Measurements from ENCODE around the gene TMEM145. TPM values are rescaled to one million over a fixed set of nuclear protein-coding genes. Genes with fewer than 3 reads are reported as not detected.

TMEM145 gene
- total and polyA plus RNA-seq, 10 of the 15 experiments (the other 5 are each of a cell fraction or from before 2014, with no cell fraction given): 0.04 to 0.97 (median 0.16) TPM; not detected in 4

GRCh38 chr19:42317535-42317934 is 4.4 kb downstream of the TMEM145 start (continued):
- TF ChIP-seq ZBED1 (IDR thresholded peaks at IDR 0.05; ENCODE audit: borderline replicate concordance): no peak

- no TSS peak for BruUV-seq (replicated peaks)
- Histone ChIP-seq H3K4me3 (no peak overlapping the region), H3K4me2 (ENCODE audit: control insufficient read depth, insufficient read depth) (no peak overlapping the region), H3K79me2 (ENCODE audit: control insufficient read depth, insufficient read depth, low read length) (peaks cover 13% of the 10 kb centered on the region), H3K9me3 (replicated peaks; ENCODE audit: control insufficient read depth, insufficient read depth, low read length) (no peaks in the 10 kb centered on the region), H2AFZ (ENCODE audit: control insufficient read depth, low read depth, low read length) (no peak overlapping the region), H3K36me3 (ENCODE audit: control insufficient read depth in 2 of 2, insufficient read depth in 2 of 2, low read length in 1 of 2) (no peaks in the 10 kb centered on the region), H4K20me1 (ENCODE audit: control insufficient read depth, insufficient read depth) (no peaks in the 10 kb centered on the region), H3K27me3 (replicated peaks in 1 of 2; ENCODE audit: control insufficient read depth in 2 of 2, insufficient read depth in 2 of 2, low read length in 1 of 2) (peaks cover 3 to 4% of the 10 kb centered on the region in 2 experiments; a peak in 2 of 4 replicates), H3K27ac (ENCODE audit: control insufficient read depth, insufficient read depth) (no peak overlapping the region), H3K9ac (ENCODE audit: control insufficient read depth, insufficient read depth, low read length) (no peak overlapping the region), H3K4me1 (ENCODE audit: control insufficient read depth, insufficient read depth, low read length) (peaks cover 11% of the 10 kb centered on the region)
- CTCF ChIA-PET: interaction anchor here (0.9 to 2.3 kb wide), 5 partner anchors 24 to 214 kb away, joined by 3 to 6 read pairs (median 3); no protein-coding TSS in a partner anchor
- POLR2A ChIA-PET: interaction anchor here (0.6 kb wide), 1 partner anchor 110 kb away, joined by 3 read pairs; no protein-coding TSS in a partner anchor
- FAIRE-seq (no peak), DNase-seq (ENCODE audit: low read depth, low spot score) (no peak), ATAC-seq (no peak)
- TF ChIP-seq RUNX3 (IDR thresholded peaks at IDR 0.05; ENCODE audit: low read length) (no peak), FOS (IDR thresholded peaks at IDR 0.05; ENCODE audit: borderline replicate concordance, extremely low read depth, insufficient read length) (no peak), FOXM1 (IDR thresholded peaks at IDR 0.05; ENCODE audit: low read depth, low read length) (no peak), SIN3A (IDR thresholded peaks at IDR 0.05; ENCODE audit: low read depth, low read length) (no peak), PAX8 (IDR thresholded peaks at IDR 0.05) (no peak), SMAD5 (IDR thresholded peaks at IDR 0.05; ENCODE audit: low read depth) (no peak), CHD2 (IDR thresholded peaks at IDR 0.05; ENCODE audit: borderline replicate concordance, low read depth, low read length) (no peak)
- SMC1A ChIA-PET (ENCODE audit: uncharacterized antibody, unreplicated experiment): interaction anchor here (1.0 kb wide), 1 partner anchor 79 kb away, joined by 3 read pairs; no protein-coding TSS in a partner anchor
- WGBS (ENCODE audit: insufficient coverage, insufficient replicate concordance, low lambda C conversion rate, missing lambda C conversion rate): 68% methylated on average over 9 of the region's 9 CpGs
- RAD21 ChIA-PET (ENCODE audit: unreplicated experiment): no interaction called here
- intact Hi-C loops (cut with micrococcal nuclease; ENCODE audit: unreplicated experiment) (loop anchor here (10.0 kb wide), 1 partner anchor 218 kb away; no protein-coding TSS in a partner anchor), in situ Hi-C loops (cut with MboI) (no loop called here)
Observed at GRCh38 chr19:42322305-42322704, 9.2 kb downstream of the TMEM145 start.

Measured in GM12878 (cell line).